Activated CD4-positive, alpha-beta T cell treated with anti-CD3 and anti-CD28 coated beads for 24 hours (primary cell): ENCODE results near the gene TMEM140.

Experiments
- DNase-seq, 2 donors: peaks; one replicate each; pipeline ENCODE4 v3.0.0-alpha.2; 2020; ENCODE audit warnings: low read depth in 2 of 2

The TMEM140 gene

DNA sequence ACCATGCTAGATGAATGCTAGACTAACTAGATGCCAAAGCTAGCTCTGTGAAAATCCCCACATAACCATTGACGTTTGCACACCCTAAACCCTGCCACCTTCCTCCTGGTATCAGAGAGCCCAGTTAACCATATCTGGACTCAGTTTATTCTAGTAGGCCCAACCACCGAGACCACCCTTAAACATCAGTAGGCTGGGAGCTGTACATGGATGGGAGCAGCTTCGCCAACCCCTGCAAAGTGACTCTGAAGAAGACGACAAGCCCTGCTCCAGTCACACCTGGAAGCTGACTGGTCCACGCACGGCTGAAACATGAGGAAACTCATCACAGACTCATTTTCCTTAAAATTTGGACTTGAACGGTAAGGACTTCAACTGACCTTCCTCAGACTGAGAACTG is 27.1 kb downstream of the TMEM140 start:
- DNase-seq = no peak

DNA sequence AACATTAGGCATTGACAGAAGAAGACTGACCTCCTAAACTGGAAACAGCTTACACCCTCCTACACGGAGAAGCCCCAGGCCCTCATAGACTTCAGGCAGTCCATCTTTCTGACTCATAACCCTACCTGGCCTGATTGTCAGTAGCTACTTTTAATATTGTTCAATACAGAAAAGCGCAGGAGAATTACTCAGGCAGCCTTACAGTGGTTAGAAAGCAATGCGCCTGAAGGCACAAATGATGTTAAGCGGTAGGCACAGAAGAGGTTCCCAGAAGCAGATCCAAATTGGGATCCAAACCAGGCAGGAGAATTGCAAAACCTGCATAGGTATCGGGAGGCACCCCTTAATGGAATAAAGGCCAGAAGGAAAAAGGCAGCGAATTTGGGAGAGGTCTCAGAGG is 28.1 kb downstream of the TMEM140 start:
- DNase-seq = no peak

DNA sequence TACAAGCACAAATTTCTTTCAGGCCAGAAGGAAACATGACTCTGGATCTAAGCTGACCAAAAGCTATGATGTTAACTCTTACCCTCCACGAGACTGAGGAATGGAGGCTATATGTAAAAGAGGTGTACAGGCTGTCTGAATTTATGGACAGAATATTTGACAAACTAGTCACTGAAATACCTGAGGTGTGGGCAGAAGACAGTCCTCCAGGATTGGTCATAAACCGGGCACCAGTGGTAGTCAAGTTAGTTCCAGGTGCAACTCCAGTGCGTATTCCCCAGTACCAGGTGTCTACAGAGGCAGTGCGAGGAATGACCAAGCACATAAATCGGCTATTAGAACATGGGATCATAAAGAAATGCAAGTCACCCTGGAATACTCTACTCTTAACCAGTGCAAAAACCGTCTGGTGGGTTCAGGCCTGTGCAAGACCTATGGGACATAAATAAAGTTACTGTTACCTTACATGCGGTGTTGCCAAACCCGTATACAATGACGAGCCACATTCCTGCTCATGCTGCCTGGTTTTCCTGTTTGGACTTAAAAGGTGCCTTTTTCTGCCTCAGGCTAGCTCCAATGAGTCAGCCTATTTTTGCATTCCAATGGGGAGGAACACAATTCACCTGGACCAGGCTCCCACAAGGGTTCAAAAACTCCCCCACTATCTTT is 29.3 kb downstream of the TMEM140 start:
- DNase-seq = no peak

DNA sequence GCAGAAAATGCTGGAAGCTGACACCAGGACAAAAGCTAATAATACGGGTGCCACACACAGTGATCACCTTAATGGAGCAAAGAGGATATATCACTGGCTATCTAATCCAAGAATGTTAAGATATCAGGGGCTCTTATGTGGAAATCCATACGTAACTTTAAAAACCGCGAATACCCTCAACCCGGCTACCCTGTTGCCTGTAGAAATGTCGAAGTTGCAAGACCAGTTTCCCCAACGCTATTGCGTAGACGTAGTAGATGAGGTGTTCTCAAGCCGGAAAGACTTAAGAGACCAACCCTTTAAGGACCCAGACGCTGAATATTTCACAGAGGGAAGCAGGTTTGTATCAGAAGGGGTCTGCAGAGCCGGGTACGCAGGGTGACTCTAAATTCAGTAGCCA is 30.5 kb downstream of the TMEM140 start:
- DNase-seq = no peak

DNA sequence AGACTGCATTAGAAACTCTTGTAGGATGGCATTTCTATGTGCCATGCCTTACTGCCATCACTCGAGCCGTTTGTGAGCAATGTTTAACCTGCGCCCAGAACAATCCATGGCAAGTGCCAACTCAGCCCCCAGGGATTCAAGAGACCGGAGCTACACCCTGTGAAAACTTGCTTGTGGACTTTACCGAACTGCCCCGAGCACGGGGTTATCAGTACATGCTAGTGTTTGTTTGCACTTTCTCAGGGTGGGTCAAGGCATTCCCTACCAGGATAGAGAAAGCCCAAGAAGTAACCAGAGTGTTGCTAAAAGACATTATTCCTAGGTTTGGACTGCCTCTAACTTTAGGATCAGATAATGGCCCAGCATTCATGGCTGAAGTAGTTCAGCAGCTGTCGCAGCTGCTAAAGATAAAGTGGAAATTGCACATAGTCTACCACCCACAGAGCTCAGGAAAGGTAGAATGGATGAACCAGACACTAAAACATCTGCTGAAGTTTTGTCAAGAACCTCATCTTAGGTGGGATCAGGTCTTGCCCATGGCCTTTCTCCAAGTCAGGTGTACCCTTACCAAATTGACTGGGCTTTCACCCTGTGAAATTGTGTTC is 31.6 kb downstream of the TMEM140 start:
- no peak for DNase-seq

DNA sequence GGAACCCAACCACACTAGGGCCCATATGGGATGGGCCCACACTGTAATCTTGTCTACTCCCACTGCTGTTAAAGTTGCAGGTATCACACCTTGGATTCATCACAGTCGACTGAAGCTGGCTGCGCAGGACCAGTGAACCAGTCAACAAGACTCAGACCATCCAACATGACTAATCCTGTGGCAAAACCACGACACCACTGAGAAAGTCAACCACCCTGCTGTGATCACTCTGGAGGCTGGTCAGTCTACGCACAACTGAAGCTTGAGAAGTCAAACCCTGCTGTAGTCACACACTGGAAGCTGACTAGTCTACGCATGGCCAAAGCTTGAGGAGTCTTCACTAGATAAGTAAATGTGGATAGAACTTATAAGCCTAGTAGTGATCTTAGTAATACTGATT is 32.2 kb downstream of the TMEM140 start:
- DNase-seq = no peak

DNA sequence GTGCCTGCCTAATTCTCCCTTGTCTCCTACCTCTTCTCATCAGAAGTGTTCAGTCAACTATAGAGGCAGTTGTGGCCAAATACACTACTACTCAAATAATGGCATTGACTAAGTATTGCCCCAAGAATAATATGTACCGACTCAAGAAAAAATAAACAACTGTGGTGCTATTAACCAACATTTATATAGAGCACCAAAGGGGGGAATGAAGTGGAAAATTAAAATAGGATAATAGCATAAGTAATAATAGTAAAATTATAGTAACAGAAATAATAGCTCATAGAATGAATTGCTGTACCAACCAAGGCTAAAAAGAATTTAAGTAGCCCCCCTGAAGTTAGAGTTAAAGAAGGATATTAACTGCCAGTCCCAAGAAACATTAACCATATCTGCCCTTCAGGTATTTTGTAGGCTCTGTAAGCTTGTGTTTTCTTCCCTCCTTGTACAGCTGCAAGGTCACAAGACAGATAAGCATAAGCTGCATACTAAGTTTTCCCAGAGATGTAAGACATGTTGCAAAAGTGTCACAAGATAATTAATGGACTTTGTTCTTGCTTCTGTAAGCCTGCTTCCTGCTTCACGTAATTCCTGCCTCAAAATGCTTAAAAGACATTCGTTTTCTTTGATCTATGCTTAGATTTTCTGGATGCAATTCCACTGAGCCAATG is 33.5 kb downstream of the TMEM140 start:
- DNase-seq = no peak

DNA sequence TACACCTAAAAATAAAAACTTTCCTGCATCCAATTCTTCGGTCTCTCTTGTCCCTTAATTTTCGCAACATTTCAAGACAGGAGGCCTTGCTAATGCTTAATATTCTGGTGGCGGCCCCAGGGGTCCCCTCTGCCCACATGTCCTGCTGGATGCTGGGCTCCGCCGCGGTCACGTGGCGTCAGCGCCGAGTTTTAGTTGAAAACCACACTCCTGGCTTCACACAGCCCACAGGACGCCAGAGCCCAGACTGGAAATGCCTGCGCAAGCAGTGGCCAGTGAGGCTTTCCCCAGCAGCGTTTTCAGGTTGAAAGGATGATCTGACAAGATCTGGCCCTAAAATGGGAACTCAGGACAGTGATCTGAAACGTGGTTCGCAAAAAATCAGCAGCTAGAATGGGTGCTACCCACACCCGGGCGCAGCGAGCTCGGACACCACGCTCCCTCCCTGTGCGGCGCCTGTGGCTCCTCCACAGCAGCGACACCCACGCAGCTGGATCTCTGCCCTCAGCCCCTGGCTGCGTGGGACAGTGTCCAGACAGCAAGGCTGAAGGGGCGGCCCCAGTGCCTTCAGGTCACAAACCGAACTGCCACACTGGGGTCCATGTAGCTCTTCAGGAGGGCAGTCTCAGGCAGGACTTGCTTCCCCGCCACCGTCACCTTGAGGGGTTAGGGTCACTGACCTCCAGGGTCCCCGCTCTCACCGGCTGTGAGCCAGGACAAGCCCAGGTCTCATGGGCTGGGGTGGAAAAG is 34.2 kb downstream of the TMEM140 start:
- no peak for DNase-seq

DNA sequence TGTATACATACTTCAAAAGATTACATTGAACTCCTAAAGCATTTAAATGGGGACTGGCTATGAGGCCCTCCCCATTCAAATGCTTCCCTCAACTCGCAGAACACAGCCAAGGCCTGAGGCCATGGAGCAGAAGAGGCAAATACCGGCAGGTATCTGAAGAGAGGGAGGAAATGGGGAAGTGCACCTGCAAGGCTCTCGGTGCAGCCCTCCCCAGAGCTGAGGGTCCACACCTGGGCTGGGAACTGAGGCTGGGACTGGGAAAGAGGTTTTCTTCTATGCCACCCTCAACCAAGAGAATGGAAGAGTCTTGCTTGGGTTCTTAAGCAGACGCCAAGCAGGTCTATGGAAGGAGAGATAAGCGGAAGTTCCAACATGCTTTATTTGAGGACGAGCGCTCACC is 35.6 kb downstream of the TMEM140 start:
- DNase-seq = no peak

DNA sequence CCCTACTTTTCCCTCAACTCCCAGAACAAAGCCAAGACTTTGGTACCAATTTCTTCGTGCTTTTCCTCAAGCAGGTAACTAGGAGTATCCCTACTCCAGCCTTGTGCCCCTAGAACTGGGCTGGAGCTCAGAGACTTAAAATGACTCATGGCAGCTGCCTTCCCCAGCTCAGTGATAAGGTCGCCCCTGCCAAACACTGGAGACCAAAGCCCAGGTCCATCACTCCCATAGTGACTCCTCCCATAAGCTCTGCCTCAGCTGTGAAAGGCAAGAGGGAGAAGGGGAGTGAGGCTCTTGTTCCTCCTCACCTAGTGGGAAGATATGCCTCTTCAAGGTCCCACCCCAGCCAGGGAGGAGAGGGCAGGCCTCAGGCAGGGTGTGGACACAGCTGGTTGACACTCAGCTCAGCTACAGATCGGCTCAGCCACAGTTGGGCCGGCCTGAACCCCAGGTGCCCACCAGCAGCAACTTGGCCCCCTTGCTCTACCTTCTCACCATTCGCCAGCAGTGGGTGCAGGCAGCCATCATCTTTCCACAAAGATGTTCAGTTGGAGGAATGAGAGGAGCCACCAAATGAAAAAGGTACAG is 36.5 kb downstream of the TMEM140 start:
- no peak for DNase-seq

DNA sequence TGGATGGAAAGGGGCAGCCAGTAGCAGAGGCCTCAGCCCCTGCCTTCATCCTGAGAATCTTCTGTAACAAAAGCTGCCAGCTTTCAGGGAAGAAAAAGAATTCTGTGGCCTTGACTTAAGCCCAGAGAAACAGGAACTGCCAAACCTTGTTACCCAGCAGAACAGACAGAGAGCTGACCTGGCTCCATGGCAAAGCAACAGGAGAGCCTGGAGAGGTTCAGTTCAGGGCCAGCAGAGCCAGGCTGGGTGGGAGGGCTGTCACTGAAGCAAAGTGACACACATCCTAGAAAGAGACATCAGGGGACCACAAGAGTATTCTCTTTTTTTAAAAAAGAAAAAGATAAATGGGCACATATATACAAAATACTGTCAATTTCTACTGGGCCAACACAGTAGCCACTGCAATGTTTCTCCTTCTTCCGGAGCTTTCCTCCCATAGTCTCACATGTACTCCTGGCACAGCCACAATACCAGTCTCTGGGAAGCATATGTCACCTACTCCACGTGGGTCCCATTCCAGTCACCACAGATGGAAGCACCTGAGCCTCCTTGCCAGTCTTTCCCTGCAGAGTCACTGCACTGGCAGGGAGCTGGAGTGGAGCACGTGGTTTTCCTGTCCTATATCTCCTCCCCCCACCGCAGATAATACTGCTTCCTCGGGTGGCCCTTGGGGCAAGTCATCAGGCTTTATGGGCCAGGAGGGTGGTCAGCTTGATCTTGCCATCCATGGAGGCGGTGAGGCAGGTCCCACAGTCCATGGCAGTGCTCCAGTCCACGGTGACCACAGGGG is 37.8 kb downstream of the TMEM140 start:
- DNase-seq = no peak

DNA sequence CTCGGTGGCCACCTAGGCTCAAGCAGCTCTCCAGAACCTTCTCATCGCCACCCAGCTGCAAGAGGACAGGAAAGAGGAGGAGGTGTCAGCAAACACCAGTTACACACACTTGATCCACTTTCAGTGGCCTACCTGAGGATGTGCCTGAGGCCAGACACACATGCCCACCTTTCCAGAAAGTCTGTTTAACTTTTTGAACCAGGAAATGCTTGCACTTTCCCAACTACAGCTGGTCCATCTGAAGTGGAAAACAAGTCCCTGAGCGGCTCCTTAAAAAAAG is 38.3 kb downstream of the TMEM140 start:
- no peak for DNase-seq

DNA sequence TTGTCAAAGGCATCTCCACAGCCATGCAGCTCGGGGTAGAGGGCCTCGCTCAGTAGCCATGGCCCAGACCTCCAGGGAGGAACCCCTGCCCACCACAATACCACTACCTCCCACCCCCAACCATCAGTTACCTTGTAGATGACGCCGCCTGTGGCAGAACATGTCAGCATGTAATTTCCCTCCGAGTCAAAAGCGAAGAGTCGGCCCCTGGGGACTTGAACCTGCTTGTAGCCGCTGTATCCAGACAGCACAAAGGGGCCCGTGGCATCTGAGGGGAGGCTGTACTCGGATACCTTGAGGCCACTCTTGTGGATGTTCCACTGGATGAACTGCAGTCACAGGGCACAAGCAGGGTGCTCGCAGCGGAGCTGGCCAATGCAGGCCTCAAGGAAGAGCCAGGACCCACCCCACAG is 39.0 kb downstream of the TMEM140 start:
- no peak for DNase-seq

DNA sequence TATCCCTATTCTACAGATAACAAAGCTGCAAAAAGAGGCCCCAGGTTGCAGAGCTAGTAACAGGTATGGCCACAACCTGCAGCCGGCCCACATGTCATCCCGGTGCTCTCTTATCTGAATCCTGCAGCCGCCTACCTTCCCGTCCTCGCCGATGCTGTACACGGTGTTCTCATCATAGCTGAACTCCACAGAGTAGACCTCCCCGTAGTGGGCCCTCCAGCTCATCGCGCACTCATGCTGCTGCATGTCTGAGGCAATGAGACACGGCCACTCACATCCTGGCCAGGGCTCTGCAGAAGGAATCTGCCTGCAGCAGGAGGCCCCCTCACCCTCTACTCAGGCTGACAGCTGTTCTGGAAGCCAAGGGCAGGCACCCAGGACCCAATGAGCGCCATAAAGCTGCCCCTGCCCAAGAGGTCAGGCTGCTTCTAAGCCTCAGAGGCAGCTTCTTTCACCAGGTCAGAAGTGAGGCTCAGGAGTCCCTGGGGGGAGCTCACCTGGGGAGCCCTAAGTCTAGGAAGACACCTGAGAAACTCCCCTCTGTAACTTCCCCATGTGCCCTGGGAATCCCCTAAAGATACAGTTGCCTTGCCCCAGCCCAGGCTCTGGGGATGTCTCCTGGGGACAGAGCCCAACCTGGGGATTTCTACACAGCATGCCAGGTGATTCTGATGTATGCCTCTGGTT is 40.6 kb downstream of the TMEM140 start:
- no peak for DNase-seq

DNA sequence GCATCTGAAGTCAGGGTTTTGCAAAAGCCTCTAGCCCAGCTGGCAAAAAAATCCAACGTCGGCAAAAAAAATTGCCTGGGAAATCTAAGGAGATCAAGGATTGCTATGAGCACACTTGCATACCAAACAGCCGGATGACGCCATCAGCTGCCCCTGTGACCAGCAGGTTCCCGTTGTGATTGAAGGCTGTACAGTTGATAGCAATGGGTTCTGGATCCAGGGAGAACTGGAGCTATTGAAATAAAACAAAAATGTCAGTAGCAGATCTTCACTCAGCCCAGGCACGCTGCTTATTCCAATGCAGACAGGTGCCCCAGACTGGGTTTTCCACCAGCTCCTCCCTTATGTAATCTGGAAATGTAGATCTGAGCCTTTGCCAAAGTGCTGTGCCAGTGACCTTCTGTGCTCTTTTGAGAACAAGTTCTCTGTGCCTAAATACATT is 41.4 kb downstream of the TMEM140 start:
- DNase-seq = no peak

DNA sequence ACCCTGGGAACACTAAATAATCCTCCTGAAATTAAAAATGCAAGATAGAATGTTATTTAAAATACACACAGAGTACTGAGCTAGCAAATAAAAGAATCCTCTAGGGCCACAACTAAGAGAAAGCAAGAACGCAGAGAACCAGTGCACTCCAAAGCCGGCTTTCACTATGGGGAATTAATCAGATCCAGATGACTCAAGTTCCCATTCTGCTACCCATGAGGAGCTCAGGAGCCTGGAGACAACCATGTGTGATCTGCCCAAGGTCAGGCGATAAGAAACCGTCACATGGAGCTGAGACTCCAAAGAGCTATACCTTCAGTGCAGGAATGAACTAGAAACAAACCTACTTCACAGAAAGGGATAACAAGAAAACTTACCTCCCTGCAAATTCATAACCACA is 42.1 kb downstream of the TMEM140 start:
- no peak for DNase-seq

DNA sequence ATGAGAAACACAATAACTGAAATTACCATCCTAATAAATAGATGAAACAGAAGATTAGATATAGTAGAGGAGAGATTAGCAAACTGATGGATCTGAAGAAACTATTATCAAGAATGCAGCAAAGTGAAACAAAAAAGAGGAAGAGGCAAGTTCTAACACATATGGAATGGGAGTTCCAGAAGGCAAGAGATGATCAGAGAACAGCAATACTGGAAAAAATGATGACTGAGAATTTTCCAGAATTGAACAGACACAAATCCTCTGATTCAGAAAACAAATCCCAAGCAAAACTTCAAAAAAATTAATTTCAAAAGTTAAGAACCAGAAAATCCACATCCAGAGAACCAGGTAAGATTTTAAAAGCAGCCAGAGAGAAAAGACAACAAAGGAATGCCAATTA is 42.8 kb downstream of the TMEM140 start:
- no peak for DNase-seq

DNA sequence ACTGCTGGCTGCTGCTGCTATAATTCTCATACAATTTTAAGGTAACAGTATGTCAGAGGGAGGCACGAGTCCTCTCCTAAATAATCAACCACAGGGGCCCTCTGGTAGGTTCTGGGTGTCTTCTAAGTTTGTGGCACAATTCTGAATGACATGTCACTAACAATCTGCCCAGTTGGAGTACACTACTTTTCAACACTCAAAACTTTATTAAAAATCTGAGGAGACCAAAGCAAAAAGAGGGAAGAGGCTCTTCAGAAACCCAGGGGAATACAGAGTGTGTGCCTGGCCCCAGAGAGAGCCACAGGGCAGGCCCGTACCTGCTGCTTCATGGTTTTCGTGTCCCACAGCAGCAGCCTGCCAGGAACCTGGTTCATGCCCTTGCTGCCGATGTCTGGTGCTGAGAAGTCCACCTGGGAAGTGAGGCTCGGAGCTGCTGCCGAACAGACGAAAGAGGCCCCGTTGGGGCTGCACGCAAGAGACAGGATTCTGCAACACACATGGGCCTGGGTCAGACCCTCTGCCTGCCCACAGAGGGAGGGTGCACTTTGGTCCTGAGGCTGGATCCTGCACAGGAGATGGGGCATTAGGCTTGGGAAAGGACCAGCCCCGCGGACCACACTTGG is 45.2 kb downstream of the TMEM140 start:
- DNase-seq = no peak

DNA sequence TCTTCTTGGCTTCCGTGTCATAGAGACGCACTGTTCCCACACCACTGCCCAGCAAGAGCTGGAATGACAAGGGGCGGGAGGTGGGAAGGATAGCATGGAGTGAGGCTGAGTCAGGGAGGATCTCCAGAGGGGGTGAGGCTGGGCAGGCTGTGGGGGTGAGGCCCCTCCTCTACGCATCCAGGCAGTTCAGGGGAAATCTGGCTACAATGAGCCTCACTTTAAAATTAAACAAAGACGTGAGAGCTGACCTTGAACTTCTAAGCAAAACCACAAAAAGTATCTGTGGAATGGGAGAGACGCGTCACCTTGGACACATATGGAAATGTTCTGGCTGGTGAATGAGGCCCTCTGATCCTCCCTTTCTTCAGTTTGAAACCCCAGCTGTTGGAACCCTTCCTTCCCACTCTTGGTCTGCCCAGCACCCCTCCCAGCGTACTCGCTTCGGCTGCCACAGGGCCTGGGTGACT is 45.8 kb downstream of the TMEM140 start:
- DNase-seq = no peak

DNA sequence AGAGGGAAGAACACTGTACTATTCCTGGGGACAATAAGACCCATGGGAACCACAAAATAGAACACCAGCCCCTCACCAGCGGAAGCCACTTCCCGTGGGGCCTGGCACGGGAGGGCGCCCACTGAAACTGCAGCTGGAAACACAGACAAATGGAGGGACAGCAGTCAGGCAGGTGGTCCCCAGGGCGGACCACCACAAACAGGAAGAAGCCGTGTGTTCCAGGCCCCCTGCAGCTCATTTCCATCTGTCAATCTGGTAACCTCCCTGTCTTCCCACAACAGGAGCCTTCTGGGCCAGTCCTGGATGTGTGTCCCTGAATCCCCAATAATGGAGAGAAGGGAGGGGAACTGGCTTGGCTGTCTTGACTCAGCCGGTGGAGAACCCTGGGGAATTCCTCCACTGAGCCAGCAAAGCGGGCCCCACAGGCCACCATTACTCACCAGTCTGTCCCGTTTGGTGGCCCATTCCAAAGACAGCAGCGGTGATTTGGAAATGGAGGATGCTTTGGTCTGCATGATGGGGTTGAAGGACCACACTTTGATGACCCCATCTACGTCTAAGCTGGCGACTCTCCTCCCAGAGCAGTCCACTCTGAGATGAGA is 46.7 kb downstream of the TMEM140 start:
- DNase-seq = no peak
